ENCODE measurements around the gene ARPP19.
"Not testable (repeated sequence)": the region's sequence is repeated elsewhere in the genome, so short reads cannot be mapped to it uniquely, and the experiment has no call there.

- TF ChIP-seq SMC3 (IDR thresholded peaks at IDR 0.05; ENCODE audit: low read depth, low read length); GABPA (IDR thresholded peaks at IDR 0.05; ENCODE audit: low read depth); CHD2 (IDR thresholded peaks at IDR 0.05; ENCODE audit: low read length, partially characterized antibody): not testable (repeated sequence)
These were observed 3.1 kb downstream of the ARPP19 start for GRCh38 chr15:52565417-52566358.
